ENCODE results near the gene LTBP1.

LTBP1 gene

DNA sequence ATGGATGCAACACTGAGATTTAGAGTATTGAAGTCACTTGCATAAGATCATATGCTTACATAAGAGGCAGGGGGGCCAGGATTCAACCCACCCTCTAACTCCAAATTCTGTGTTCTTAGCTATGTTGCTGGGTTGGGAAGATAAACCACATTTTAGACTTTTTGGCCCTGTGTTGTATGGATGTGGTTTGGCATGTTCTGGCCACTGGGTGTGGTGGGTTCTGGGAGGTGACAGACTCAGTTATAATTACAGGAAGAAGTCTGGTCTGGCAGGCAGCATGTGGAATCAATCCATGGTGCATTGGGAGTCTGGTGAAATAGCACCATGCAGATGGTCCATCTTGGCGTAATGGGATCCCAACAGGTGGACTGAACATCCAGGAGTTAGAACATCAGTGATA is 138.9 kb downstream of the LTBP1 start:
- no peak for DNase-seq

DNA sequence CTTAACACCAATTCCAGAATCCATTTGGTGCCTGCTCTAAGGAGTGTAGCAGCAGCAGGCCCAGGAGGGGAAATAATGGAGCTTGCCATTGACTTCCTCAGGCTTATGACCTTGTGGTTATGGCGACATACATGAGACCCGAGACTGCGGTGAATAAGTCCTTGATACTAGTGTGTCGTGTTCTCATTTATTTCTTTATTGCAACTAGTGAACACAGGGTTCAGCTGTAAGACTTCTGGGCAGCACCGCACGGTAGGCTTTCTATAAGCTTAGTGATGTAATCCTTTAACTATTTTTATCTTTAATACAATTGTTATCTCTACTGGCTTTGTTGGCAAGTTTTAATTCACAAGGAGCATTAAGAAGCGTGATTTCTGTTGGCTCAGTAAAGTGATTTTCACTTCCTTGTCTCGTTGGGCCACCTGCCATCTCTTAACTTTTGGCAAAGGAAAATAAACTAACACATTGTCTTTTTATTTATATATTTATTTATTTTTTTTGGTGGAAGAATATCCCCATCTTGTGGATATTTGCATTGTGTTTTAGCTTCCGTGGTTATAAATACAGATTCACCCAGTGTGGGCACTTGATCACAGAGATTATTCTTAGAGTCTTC is 139.8 kb downstream of the LTBP1 start:
- DNase-seq = no peak

DNA sequence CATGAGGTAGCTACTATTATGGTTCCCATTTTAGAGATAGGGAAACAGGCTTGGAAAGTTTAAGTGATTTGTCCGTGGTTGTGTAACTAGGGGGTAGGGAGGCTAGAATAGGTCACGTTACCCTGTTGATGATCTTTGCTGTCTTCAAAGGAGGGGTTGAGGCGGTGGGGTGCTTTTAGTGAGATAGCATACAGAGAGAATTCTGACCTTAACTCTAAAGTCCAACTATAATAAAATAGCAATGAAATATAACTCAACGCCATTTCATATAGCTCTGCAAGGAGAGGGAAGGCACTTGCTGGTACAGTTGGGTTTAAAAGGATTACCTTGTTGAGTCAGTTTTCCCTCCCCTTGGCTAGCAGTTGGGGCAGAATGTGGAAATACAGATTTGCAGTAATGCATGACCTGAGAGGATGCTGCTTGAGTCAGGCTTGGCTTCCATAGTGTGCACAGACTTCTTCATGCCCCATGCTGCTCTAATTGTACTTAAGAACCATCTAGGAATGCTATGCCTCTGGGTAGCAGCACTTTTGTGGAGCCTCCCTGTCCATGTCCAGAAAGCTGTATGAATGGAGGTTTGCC is 143.9 kb downstream of the LTBP1 start:
- no peak for DNase-seq

DNA sequence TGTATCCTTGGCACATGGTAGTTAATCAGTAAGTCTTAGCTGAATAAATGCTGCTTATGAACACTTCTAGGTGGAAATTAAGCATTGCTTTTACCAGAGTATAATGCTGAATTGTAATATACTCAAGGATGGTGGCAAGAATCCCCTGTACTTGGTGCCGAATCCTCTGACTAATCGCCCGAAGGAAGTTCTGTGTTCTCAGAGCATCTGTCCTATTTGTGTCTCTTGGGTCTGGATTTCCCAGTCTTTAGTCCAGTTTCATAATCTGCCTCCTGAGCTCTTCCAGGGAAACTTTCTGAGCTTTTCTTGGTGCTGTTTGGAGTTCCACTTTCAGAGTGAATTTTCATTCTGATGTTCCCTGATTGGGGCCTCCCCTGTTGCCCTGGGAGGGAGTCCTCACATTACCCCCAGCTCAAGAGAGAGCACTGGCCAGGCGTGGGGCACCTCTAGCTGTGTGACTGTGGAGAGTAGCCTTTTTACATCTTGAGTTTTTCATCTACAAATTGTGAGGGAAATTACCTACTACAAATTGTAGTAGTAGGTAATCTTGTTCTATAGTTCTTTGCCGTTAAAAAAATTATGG is 144.9 kb downstream of the LTBP1 start:
- no peak for DNase-seq

DNA sequence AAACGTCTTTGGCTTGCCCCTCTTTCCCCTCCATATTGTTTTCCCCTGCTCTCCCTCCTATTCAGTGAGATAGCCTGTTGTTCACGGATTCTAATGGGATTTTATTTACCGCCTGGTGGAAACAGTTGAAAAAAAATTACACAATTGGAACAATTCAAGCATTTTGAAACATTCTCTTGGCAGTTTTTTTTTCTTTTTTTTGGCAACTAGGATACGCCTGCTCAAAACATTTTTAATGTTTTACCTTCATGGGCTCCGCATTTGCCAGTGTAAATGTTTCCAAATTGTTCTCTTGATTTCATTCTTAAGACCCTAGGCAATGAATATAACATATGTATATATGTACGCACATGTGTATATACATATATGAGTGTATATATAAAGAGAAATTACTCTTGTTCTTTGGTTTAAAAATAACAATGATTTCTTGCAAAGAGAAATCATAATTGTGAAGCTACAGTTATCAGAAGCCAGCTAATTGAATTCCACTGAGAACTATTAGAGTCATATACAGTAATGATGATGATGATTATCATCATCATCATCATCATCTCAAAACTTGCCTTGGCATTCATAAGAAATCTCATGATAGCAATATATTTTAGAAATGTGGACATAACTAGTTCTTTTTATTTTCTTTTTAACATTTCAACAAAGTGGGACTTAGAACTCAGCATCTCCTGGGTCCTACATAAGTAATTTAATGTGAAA is 146.7 kb downstream of the LTBP1 start:
- DNase-seq = no peak

DNA sequence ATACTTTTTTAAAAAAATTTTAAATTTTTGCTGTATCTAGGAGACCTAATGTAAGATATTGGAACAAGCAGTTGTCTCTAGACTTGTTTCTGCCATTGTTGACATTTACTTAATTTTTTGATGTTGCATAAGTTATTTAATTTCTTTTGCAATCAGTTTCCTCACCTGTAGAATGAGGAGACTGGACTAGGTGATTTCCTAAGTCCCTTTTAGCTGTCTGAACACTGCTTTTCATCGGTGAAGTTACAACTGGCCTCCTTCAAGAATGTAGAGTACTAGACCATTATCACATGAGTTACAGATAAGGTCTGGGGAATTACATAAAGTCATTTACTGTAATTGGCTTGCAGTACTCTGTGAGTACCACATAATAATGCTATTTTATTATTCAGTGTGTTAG is 147.6 kb downstream of the LTBP1 start:
- no peak for DNase-seq

DNA sequence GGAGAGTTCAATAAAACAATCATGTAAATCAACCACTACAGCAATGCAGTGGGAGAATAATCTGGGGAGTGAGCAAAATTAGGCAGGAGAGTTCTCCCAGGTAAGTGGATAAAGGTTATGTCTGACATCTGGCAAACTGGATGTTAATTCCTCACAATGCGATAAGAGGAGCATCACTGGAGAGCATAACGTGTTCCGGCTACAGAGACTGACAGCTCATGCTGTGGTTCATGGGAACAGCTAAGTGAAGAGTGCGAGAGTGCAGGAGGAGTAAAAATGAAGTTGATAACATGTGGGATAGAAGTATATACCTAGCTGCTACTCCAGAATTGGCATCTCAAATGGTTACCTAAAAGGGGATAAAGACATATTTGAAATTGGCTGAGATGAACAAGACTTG is 153.2 kb downstream of the LTBP1 start:
- no peak for DNase-seq

DNA sequence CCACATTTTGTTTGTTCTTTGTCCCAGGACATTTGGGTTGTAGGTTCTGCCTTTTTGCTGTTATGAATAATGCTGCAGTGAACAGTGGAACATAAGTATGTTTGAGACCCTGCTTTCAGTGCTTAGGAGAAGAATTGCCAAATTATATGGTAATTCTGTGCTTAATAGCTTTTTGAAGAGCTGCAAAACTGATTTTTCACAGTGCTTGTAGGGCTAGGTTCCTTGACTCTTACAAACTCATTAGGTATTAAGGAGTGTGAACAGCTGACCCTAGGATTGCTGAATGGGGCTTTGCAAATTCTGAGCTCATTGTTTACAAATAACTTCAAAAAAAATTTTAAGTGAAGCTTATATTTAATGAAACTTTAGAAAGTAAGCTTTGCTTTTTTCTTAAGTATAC is 154.2 kb downstream of the LTBP1 start:
- DNase-seq = no peak

DNA sequence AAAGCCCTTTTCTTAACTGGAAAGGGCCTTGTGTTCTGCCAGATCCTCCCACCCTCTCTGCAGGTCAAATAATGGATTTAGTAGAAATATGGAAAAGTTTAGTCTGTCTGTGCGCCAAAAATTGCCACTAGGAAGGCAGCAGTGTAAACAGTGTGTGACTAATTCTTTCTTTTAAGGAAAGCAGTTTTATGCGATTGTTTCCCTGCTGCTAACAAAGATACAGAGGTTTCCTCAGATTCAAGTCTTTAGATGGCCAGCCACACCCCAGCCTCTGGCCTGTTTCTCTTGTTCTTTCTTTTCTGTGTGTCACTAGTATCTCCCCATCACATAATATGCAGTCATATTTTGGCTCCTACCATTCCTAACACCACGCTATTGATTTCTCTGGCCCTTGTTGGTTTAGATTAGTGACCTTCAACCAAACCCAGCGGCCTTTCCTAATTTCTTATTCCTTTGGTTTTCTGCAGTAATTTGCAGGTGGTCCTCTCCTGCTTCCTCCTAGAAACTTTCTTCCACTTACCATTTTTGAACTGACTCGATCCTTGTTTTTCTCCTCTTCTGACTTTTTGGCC is 157.4 kb downstream of the LTBP1 start:
- no peak for DNase-seq

DNA sequence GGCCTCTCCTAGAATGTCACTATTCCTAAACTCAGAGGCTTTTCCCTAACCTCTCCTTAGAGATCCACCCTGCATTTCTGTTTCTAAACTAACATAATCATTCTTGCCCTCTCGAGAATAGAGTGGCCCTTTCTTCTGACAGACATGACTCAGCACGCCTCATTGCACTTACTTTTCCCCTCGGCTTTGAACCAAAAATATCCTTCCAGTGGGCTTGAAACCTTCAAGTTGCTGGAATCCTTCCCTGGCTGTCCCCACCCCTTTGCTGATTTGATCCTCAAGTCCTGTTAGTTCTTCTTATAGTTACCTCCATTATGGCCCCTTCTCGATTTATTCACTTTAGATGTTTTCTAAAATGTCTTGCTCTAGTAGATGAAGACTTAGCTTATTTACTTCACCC is 158.0 kb downstream of the LTBP1 start:
- DNase-seq = no peak

DNA sequence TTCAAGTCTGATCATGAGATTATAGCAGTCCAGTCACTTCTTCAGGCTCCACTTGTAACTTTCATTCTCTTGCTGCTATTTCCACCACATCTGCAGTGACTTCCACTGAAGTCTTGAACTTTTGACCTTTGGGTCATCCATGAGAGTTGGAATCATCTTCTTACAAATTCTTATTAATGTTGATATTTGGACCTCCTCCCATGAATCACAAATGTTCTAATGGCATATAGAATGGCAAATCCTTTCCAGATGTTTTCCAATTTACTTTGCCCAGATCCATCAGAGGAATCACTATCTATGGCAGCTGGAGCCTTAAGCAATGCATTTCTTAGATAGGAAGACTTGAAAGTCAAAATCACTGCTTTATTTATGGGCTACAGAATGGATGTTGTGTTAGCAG is 159.4 kb downstream of the LTBP1 start:
- DNase-seq = no peak

DNA sequence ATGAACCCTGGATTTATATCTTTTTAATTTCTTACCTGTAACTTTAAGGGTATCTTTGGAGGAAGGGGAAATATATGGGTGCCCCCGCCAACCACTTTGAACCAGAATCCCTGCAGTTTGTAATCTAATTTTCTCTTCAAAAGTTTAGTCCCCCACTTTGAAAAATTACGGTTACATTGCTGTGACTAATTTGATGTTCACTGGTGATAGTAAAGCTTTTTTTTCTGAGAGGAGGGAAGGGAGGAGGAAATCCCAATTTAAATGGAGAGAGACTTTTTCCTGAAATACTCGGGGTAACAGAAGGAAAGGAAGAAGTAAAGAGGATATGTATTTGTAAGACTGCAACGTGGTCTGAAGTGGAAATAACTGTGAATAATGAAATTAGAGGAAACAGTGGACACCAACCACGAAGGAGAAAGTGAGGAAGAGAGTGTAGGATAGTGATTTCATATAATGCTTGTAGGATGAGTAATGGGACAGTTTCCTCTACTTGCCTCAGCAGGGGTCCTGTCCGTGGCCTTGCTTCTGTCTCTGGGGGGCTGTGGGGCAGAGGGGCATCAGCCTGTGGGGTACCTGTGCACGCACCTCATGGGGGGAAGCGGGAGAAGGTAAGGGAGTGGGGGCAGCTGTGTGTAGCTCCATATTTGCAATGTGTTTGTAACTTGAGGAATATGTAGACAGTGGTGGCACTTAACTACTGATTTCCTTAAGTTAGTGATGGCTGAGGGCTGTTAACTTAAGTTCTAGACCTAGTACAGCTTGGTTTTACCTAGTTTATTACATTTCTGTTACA is 161.1 kb downstream of the LTBP1 start:
- no peak for DNase-seq

DNA sequence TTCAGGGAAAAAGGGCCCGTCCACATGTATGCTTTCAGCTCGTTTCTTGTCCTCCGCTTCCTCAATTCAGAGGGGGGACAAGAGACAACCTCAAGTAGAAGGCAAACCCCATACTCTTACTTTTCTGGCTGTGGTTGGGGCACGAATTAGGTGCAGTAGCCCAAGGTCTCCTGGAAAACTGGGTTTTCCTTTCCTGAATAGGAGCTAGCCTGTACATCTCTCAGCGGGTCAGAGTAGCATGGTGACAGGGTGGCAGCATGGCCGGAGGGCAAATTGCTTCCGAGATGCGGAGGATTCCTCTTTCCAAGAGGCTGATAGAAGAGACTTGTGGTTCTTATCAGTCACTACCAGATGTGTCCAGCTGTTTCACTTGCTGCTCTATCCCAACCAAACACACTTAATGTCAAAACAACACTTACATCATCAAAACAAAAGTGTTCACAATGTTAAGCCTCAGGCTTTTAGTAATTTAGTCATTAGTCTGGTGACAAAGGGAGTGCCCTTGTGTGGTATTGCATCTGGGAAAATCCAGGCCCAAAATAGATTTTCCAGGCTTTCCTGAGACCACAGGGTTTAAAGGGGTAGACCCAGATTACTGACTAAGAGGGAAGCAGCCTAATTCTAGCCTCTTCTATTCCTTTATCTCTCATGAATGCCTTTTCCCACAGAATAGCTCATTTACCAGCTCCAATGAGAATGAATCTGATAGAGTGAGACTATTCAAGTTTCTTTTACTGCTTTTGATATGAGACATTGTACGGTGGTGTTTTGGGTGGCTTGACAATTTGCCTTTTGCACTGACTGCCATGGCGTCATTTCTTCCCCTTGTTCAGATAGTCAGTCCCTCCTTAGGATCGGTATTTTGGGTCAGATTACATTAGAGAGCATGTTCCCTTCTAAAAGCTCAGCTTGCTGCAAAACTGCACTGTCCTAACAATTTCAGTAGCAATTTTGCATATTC is 162.0 kb downstream of the LTBP1 start:
- no peak for DNase-seq

DNA sequence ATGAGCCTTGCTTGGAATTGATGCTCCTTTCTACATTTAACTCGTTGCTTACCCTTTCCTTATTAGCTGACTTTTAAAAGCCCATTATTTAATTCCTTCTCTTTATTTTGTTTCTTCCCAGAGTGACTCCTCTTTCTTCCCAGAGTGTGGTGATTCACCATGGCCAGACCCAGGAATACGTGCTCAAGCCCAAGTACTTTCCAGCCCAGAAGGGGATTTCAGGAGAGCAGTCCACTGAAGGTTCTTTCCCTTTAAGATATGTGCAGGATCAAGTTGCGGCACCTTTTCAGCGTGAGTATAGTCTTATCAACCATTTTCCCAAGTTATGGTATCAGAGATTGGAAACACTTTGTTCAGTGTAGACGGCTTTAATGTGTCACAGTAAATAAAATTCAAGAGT is 163.7 kb downstream of the LTBP1 start:
- no peak for DNase-seq

DNA sequence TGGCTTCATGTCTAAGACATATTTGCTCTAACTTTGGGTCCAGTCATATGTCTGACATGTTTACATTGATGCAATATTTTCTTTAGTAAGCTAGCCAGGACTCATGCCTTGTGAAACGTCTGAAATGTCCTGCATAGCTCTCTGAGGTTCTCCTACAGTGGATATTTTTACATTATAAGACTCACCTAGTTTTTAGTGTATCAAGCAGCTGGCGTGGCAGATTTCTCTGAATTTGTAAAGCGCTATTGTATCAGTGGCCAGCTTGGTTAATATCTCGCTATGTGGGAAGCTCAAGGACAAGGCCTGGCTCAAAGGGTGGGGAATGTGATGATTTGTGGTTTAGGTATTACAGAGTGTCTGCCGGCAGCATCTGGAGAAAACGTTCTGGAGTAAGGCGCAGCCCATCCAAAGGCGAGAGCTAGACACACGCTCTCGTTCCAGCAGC is 164.3 kb downstream of the LTBP1 start:
- no peak for DNase-seq

DNA sequence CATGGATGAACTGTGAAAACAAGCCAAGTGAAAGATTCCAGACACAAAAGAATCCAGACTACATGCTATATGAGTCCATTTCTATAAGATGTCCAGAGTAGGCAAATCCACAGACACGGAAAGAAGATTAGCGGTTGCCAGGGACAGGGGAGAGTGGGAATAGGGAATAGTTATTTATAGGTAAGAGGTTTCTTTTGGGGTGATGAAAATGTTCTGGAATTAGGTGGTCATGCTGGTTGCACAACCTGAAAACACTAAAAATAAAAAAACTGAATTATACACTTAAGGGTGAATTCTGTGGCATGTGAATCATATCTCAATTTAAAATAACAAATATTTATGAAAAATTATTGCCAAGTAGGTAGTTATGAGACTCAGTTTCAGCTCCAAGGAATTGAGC is 168.4 kb downstream of the LTBP1 start:
- DNase-seq = no peak

DNA sequence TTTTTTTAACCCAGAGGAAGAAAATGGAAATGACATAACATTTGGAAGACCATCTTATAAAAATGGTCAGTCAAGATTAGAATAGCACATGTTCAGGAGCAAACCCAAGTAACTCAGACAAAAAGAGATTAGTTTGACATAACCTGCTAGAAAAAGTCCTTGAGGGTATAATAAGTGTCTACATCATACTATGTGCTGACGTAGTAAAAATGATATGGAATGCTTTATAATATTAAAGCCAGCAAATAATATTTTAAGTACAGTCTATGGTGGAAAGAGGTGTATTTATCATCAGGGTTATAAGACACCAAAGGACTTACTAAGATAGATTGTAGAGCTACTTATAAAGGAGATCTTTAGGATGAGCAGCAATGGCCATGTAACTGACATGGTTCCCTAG is 169.0 kb downstream of the LTBP1 start:
- DNase-seq = no peak

DNA sequence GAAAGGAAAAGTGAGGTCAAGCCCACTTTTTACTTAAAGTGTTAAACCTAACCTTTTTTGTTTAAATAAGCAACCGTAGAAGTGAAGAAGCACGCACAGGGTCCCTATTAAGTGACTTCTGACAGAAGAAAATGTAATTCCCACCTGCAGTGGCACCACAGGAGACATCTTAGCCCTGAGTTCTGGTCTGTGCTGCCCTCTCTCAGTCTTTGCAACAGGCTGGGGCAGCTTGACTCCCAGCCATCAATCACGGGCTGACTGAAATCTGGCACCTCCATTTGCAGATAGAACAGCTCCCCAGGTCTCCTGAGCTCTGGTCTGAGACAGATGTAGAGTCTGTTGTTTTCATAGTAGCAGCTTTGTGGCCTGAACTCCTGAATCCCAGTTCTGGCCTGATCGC is 170.0 kb downstream of the LTBP1 start:
- DNase-seq = no peak

DNA sequence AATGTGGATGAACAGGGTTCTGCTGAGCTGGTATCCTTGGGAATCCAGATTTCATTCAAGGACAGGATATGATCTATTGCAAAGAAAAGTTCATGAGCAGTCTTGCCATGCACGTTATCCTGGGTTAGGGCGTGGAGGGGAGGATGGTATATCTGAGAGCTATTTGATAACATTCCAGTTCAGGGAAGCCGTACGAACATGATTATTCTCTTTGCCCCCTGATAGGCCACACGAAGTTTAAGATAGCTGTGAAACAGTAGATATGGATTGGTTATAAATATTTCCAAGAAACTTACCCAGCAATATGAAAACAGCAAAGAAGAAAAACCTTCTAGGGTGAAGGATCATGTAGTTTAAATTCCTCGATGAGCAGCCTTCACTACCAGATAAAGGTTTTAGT is 171.9 kb downstream of the LTBP1 start:
- DNase-seq = no peak

DNA sequence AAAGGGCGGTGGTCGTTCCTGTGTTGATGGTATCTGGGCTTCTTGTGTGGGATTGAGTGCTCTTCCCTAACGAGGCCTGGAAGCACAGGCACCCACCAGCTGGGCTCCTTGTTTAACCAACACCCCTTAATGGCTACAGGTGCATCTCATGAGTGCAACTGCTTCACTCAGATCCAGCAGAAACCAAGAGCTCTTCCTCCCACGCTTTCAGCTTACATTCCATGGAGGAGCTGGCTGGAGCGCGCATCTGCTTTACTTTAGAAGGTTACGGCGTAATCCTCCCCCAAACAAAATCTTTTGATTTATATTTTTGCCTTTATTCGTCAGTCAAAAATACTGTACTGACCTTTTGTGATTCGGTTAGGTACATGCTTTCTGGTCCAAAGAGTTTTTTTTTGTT is 174.7 kb downstream of the LTBP1 start:
- no peak for DNase-seq

DNA sequence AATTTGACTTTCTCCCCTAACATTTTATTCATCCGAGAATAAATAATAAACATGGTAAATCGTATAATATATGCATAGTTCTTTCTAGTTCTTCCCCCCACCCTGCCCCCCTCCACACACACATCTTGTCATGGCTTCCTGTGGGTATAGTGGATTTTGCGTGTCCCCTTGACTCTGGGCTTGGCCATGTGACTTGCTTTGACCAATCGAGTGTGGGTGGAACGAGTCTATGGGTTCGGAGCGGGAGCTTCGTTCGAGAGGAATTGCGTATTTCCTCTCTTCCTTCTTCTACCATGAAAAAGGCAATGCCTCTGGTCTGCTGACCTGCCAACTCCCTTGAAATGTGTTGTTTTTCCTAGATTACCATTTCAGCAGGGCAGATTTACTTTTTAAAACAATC is 175.2 kb downstream of the LTBP1 start:
- no peak for DNase-seq

DNA sequence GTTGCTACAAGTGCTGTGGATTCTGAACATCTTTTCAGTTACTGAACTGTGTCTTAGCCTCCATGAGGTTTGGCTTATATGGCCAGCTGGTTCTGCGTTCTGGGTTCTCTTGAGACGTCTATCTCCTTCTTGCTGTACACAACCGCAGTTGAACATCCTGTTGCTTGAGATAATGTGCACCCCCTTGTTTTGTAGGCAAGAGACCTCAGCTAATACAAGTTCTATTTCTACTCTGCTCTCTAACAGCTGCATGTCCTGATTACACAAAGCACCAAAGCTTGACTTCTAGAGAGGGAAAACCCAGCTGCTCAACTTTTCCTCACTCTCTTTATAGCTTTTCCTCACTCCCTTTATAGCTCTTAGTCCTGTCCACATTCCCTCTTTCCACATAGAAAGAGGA is 176.0 kb downstream of the LTBP1 start:
- DNase-seq = no peak
